IPS-18c (cell line): ENCODE measurements around the gene UVRAG.
"Not testable (repeated sequence)": the region's sequence is repeated elsewhere in the genome, so short reads cannot be mapped to it uniquely, and the experiment has no call there.

Source experiments
- H3K4me3 ChIP-seq: 2 replicates; pipeline ENCODE4 v1.7.0; 2013; ENCODE audit warnings: low read depth, mild to moderate bottlenecking, low read length, moderate library complexity; ENCODE audit not compliant: insufficient read depth
- H3K9me3 ChIP-seq: one replicate; pipeline ENCODE4 v1.6.1; 2013; ENCODE audit warnings: mild to moderate bottlenecking, low read length, moderate library complexity; ENCODE audit not compliant: control insufficient read depth, insufficient read depth

Gene UVRAG

GRCh38 chr11:76074148-76075095, 259.4 kb downstream of the UVRAG start:
- H3K4me3 ChIP-seq: no peak overlapping the region
- H3K9me3 ChIP-seq: no peaks in the 10 kb centered on the region

- Histone ChIP-seq H3K4me3 (no peak overlapping the region), H3K9me3 (no peaks in the 10 kb centered on the region)
Observed at GRCh38 chr11:76075716-76076115, 260.7 kb downstream of the UVRAG start.

- not testable (repeated sequence) for H3K9me3 ChIP-seq, H3K4me3 ChIP-seq
Observed at GRCh38 chr11:76076253-76076652, 261.2 kb downstream of the UVRAG start.

- H3K4me3 ChIP-seq: no peak overlapping the region
- H3K9me3 ChIP-seq: no peaks in the 10 kb centered on the region
Observed at GRCh38 chr11:76076749-76077148, 261.7 kb downstream of the UVRAG start.

GRCh38 chr11:76077575-76078150, 262.7 kb downstream of the UVRAG start:
- H3K9me3 ChIP-seq: no peaks in the 10 kb centered on the region
- no peak overlapping the region for H3K4me3 ChIP-seq

- H3K9me3 ChIP-seq, H3K4me3 ChIP-seq: not testable (repeated sequence)
Observed at GRCh38 chr11:76081084-76081483, 266.1 kb downstream of the UVRAG start.

- H3K4me3 ChIP-seq: no peak overlapping the region
Observed at GRCh38 chr11:76083563-76084451, 268.8 kb downstream of the UVRAG start.

GRCh38 chr11:76085270-76085669, 270.3 kb downstream of the UVRAG start:
- no peak overlapping the region for H3K4me3 ChIP-seq
- H3K9me3 ChIP-seq: no peaks in the 10 kb centered on the region

More at GRCh38 chr11:76083563-76084451, 268.8 kb downstream of the UVRAG start:
- H3K9me3 ChIP-seq: no peaks in the 10 kb centered on the region

GRCh38 chr11:76086743-76087635, 272.0 kb downstream of the UVRAG start:
- Histone ChIP-seq H3K4me3 (no peak overlapping the region), H3K9me3 (no peaks in the 10 kb centered on the region)

GRCh38 chr11:76087749-76088148, 272.7 kb downstream of the UVRAG start:
- H3K4me3 ChIP-seq: no peak overlapping the region
- no peaks in the 10 kb centered on the region for H3K9me3 ChIP-seq

- H3K4me3 ChIP-seq: no peak overlapping the region
- no peaks in the 10 kb centered on the region for H3K9me3 ChIP-seq
Observed at GRCh38 chr11:76088511-76088910, 273.5 kb downstream of the UVRAG start.

- no peak overlapping the region for H3K4me3 ChIP-seq
- H3K9me3 ChIP-seq: no peaks in the 10 kb centered on the region
Observed at GRCh38 chr11:76090174-76090573, 275.2 kb downstream of the UVRAG start.

GRCh38 chr11:76090821-76091220, 275.8 kb downstream of the UVRAG start:
- no peaks in the 10 kb centered on the region for H3K9me3 ChIP-seq

GRCh38 chr11:76094740-76095139, 279.7 kb downstream of the UVRAG start:
- no peaks in the 10 kb centered on the region for H3K9me3 ChIP-seq
- H3K4me3 ChIP-seq: no peak overlapping the region

More at GRCh38 chr11:76090821-76091220, 275.8 kb downstream of the UVRAG start:
- no peak overlapping the region for H3K4me3 ChIP-seq

- Histone ChIP-seq H3K9me3 (no peaks in the 10 kb centered on the region), H3K4me3 (no peak overlapping the region)
Observed at GRCh38 chr11:76095891-76096290, 280.9 kb downstream of the UVRAG start.

GRCh38 chr11:76096552-76096951, 281.5 kb downstream of the UVRAG start:
- H3K4me3 ChIP-seq: no peak overlapping the region
- no peaks in the 10 kb centered on the region for H3K9me3 ChIP-seq

- Histone ChIP-seq H3K9me3 (no peaks in the 10 kb centered on the region), H3K4me3 (no peak overlapping the region)
Observed at GRCh38 chr11:76102802-76103201, 287.8 kb downstream of the UVRAG start.
